H9 (cell line): Measurements from ENCODE around the gene KCNH5. TPM values are rescaled to one million over a fixed set of nuclear protein-coding genes. Genes with fewer than 3 reads are reported as not detected.

Experiments used
- DNase-seq: peaks from one replicate; pipeline ENCODE4 v3.0.0-alpha.2; 2017
- H2AFZ ChIP-seq: one replicate; pipeline ENCODE4 v1.6.1; 2013; ENCODE audit warnings: mild to moderate bottlenecking, low read length, control low read depth, moderate library complexity
- H2AK5ac ChIP-seq: 2 replicates; pipeline ENCODE4 v1.6.1; 2013; ENCODE audit warnings: low read length, control low read depth, mixed read lengths; ENCODE audit not compliant: insufficient read length
- H2BK120ac ChIP-seq: one replicate; pipeline ENCODE4 v1.6.1; 2013; ENCODE audit warnings: low read depth, mild to moderate bottlenecking, low read length, control low read depth, inconsistent platforms; ENCODE audit not compliant: poor library complexity, severe bottlenecking
- H2BK12ac ChIP-seq: 2 replicates; pipeline ENCODE4 v1.6.1; 2013; ENCODE audit warnings: low read length, control low read depth, mixed read lengths, low read depth; ENCODE audit not compliant: insufficient read length
- H2BK15ac ChIP-seq: 2 replicates; pipeline ENCODE4 v1.6.1; 2013; ENCODE audit warnings: low read depth, low read length, control low read depth
- H2BK20ac ChIP-seq: one replicate; pipeline ENCODE4 v1.6.1; 2013; ENCODE audit warnings: low read depth, mild to moderate bottlenecking, low read length, control low read depth, inconsistent platforms; ENCODE audit not compliant: poor library complexity, severe bottlenecking
- H2BK5ac ChIP-seq: 2 replicates; pipeline ENCODE4 v1.6.1; 2013; ENCODE audit warnings: low read length, control low read depth, mixed read lengths; ENCODE audit not compliant: insufficient read length
- H3K14ac ChIP-seq: 2 replicates; pipeline ENCODE4 v1.6.1; 2013; ENCODE audit warnings: low read length, control low read depth; ENCODE audit not compliant: insufficient read depth
- H3K18ac ChIP-seq: 2 replicates; pipeline ENCODE4 v1.6.1; 2013; ENCODE audit warnings: low read depth, mild to moderate bottlenecking, mixed read lengths, low read length, control low read depth; ENCODE audit not compliant: insufficient read length
- H3K23ac ChIP-seq: 2 replicates; pipeline ENCODE4 v1.6.1; 2013; ENCODE audit warnings: low read length, control low read depth, mixed read lengths, low read depth; ENCODE audit not compliant: insufficient read length
- H3K23me2 ChIP-seq: 2 replicates; pipeline ENCODE4 v1.6.1; 2013; ENCODE audit warnings: low read depth, mild to moderate bottlenecking, mixed read lengths, low read length, control low read depth; ENCODE audit not compliant: insufficient read length, poor library complexity, severe bottlenecking
- H3K27ac ChIP-seq: 2 replicates; pipeline ENCODE4 v1.5.1; 2013; ENCODE audit warnings: low read length, control low read depth, mixed read lengths, low read depth; ENCODE audit not compliant: insufficient read length
- H3K27me3 ChIP-seq: 2 replicates; pipeline ENCODE4 v1.6.1; 2013; ENCODE audit warnings: low read length, control low read depth, inconsistent platforms; ENCODE audit not compliant: insufficient read depth
- H3K4ac ChIP-seq: 2 replicates; pipeline ENCODE4 v1.6.1; 2013; ENCODE audit warnings: low read depth, mild to moderate bottlenecking, control low read depth, inconsistent platforms, low read length, moderate library complexity
- H3K4me1 ChIP-seq: 2 replicates; pipeline ENCODE4 v1.6.1; 2013; ENCODE audit warnings: low read length, control low read depth, inconsistent platforms; ENCODE audit not compliant: insufficient read depth
- H3K4me2 ChIP-seq: 2 replicates; pipeline ENCODE4 v1.6.1; 2013; ENCODE audit warnings: low read length, control low read depth, mixed read lengths; ENCODE audit not compliant: insufficient read length, insufficient read depth
- H3K56ac ChIP-seq: 2 replicates; pipeline ENCODE4 v1.6.1; 2013; ENCODE audit warnings: low read depth, mild to moderate bottlenecking, mixed read lengths, low read length, control low read depth; ENCODE audit not compliant: insufficient read length
- H3K79me1 ChIP-seq: 2 replicates; pipeline ENCODE4 v1.6.1; 2013; ENCODE audit warnings: low read depth, mild to moderate bottlenecking, moderate library complexity, low read length, control low read depth, inconsistent platforms; ENCODE audit not compliant: insufficient read depth, poor library complexity, severe bottlenecking
- H3K79me2 ChIP-seq: 2 replicates; pipeline ENCODE4 v1.6.1; 2013; ENCODE audit warnings: low read length, control low read depth, inconsistent platforms; ENCODE audit not compliant: insufficient read depth
- H3K9ac ChIP-seq: 2 replicates; pipeline ENCODE4 v1.6.1; 2013; ENCODE audit warnings: low read length, control low read depth, mixed read lengths; ENCODE audit not compliant: insufficient read length; ENCODE audit errors: extremely low read depth
- H3K9me3 ChIP-seq: one replicate; pipeline ENCODE4 v1.6.1; 2013; ENCODE audit warnings: low read depth, low read length, inconsistent platforms; ENCODE audit not compliant: control insufficient read depth
- H3T11ph ChIP-seq: one replicate; pipeline ENCODE4 v1.6.1; 2013; ENCODE audit warnings: mild to moderate bottlenecking, low read length, control low read depth, inconsistent platforms
- H4K20me1 ChIP-seq: one replicate; pipeline ENCODE4 v1.6.1; 2013; ENCODE audit not compliant: control insufficient read depth, insufficient read length, insufficient read depth
- H4K5ac ChIP-seq: 2 replicates; pipeline ENCODE4 v1.6.1; 2013; ENCODE audit warnings: low read depth, mild to moderate bottlenecking, mixed read lengths, low read length, control low read depth; ENCODE audit not compliant: insufficient read length
- H4K8ac ChIP-seq: replicated peaks from 2 replicates; pipeline ENCODE4 v1.6.1; 2013; ENCODE audit warnings: low read length, control low read depth, mixed read lengths, low read depth; ENCODE audit not compliant: insufficient read length
- H4K91ac ChIP-seq: 2 replicates; pipeline ENCODE4 v1.6.1; 2013; ENCODE audit warnings: low read depth, mild to moderate bottlenecking, moderate library complexity, mixed read lengths, low read length, control low read depth; ENCODE audit not compliant: insufficient read length
- H3K27ac Mint-ChIP-seq, 3 experiments: 2 replicates in 2 of 3; 3 replicates in 1 of 3; pipeline ENCODE4 v1.8.0; 2020 to 2021; ENCODE audit warnings: mixed read lengths in 3 of 3, mild to moderate bottlenecking in 1 of 3, moderate library complexity in 1 of 3
- H3K27me3 Mint-ChIP-seq: 2 replicates; pipeline ENCODE4 v1.8.0; 2021; ENCODE audit warnings: low read depth, mild to moderate bottlenecking, moderate library complexity, mixed read lengths
- H3K36me3 Mint-ChIP-seq, 3 experiments: 2 replicates in 2 of 3; 3 replicates in 1 of 3; pipeline ENCODE4 v1.8.0; 2020 to 2021; ENCODE audit warnings: low read depth in 3 of 3, mixed read lengths in 3 of 3; ENCODE audit not compliant: insufficient read depth in 1 of 3
- H3K4me1 Mint-ChIP-seq, 2 experiments: 2 replicates each; pipeline ENCODE4 v1.8.0; 2020; ENCODE audit warnings: mixed read lengths in 2 of 2
- H3K4me3 Mint-ChIP-seq, 2 experiments: 2 replicates in 1 of 2; 3 replicates in 1 of 2; pipeline ENCODE4 v1.8.0; 2020 to 2021; ENCODE audit warnings: mild to moderate bottlenecking in 2 of 2, mixed read lengths in 2 of 2, moderate library complexity in 1 of 2
- H3K9me3 Mint-ChIP-seq, 2 experiments: 2 replicates in 1 of 2; 3 replicates in 1 of 2; pipeline ENCODE4 v1.8.0; 2020; ENCODE audit warnings: mild to moderate bottlenecking in 2 of 2, mixed read lengths in 2 of 2, moderate library complexity in 1 of 2
- WGBS: extraction: QIAGEN DNeasy Blood & Tissue Kit; methylation state at CpG from one replicate; pipeline ENCODE4 v1.1.7; 2013; ENCODE audit warnings: missing lambda C conversion rate, low lambda C conversion rate, mixed read lengths; ENCODE audit not compliant: insufficient read length; ENCODE audit errors: extremely low coverage; 5-methylcytosine and 5-hydroxymethylcytosine counted together
- total RNA-seq: library from RNA; stranded (reverse); gene quantifications from 2 replicates; pipeline ENCODE4 v1.2.1, GENCODE V29; 2021
- TF ChIP-seq, protein P1 (sequence below): fragments of 200-600 bp; sonication (generic); conservative IDR thresholded peaks from 3 replicates; pipeline ENCODE4 v1.8.0; 2021; ENCODE audit warnings: antibody characterized with exemption, mild to moderate bottlenecking

The KCNH5 gene
- total RNA-seq, 1 experiment from 2014 or later: 0.42 TPM

GRCh38 chr14:63026491-63026890 lies 18.8 kb downstream of the KCNH5 start:
- no peak overlapping the region for H2AK5ac ChIP-seq
- peaks cover 22% of the 10 kb centered on the region for H3K27me3 Mint-ChIP-seq
- H3K27ac ChIP-seq: no peak overlapping the region
- no peak overlapping the region for H2BK5ac ChIP-seq
- no peak overlapping the region for H3K9ac ChIP-seq
- H3K4me2 ChIP-seq: no peak overlapping the region
- H2BK15ac ChIP-seq: no peak overlapping the region
- no peak overlapping the region for H3T11ph ChIP-seq
- no peak overlapping the region for H2BK20ac ChIP-seq
- no peaks in the 10 kb centered on the region for H3K9me3 ChIP-seq
- no peak overlapping the region for H2BK12ac ChIP-seq
- H3K23ac ChIP-seq: no peak overlapping the region
- no peaks in the 10 kb centered on the region for H3K4me1 Mint-ChIP-seq
- no peak overlapping the region for H4K8ac ChIP-seq
- TF ChIP-seq, protein P1, sequence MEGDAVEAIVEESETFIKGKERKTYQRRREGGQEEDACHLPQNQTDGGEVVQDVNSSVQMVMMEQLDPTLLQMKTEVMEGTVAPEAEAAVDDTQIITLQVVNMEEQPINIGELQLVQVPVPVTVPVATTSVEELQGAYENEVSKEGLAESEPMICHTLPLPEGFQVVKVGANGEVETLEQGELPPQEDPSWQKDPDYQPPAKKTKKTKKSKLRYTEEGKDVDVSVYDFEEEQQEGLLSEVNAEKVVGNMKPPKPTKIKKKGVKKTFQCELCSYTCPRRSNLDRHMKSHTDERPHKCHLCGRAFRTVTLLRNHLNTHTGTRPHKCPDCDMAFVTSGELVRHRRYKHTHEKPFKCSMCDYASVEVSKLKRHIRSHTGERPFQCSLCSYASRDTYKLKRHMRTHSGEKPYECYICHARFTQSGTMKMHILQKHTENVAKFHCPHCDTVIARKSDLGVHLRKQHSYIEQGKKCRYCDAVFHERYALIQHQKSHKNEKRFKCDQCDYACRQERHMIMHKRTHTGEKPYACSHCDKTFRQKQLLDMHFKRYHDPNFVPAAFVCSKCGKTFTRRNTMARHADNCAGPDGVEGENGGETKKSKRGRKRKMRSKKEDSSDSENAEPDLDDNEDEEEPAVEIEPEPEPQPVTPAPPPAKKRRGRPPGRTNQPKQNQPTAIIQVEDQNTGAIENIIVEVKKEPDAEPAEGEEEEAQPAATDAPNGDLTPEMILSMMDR: no peak
- H3K27ac Mint-ChIP-seq: no peak overlapping the region
- no peak overlapping the region for H3K14ac ChIP-seq
- DNase-seq: no peak
- no peak overlapping the region for H3K56ac ChIP-seq
- no peaks in the 10 kb centered on the region for H4K20me1 ChIP-seq
- H3K4me1 ChIP-seq: no peaks in the 10 kb centered on the region
- no peaks in the 10 kb centered on the region for H3K23me2 ChIP-seq
- H4K91ac ChIP-seq: no peak overlapping the region
- no peak overlapping the region for H2AFZ ChIP-seq
- no peak overlapping the region for H3K4me3 Mint-ChIP-seq
- H4K5ac ChIP-seq: no peak overlapping the region
- H2BK120ac ChIP-seq: no peak overlapping the region
- H3K9me3 Mint-ChIP-seq: no peaks in the 10 kb centered on the region; a peak in 2 of 5 replicates
- H3K36me3 Mint-ChIP-seq: no peaks in the 10 kb centered on the region; a peak in 1 of 7 replicates
- H3K4ac ChIP-seq: no peak overlapping the region
- H3K18ac ChIP-seq: no peak overlapping the region
- no peaks in the 10 kb centered on the region for H3K79me1 ChIP-seq
- H3K79me2 ChIP-seq: no peaks in the 10 kb centered on the region
- no CpG with 5 or more reads among the region's 2 CpGs for WGBS
- no peaks in the 10 kb centered on the region for H3K27me3 ChIP-seq
